HepG2 (cell line): Measurements from ENCODE around the gene ALDH1A2. TPM values are rescaled to one million over a fixed set of nuclear protein-coding genes. Genes with fewer than 3 reads are reported as not detected.

Experiments
- EEA1 ChIP-seq: sonication (generic); formaldehyde crosslinking; IDR thresholded peaks from 2 replicates; pipeline ENCODE4 v1.5.1; 2020; ENCODE audit warnings: mild to moderate bottlenecking, missing genetic modification reagents, borderline replicate concordance
- HNRNPLL ChIP-seq: fragments of 200-400 bp; formaldehyde crosslinking; IDR thresholded peaks from 2 replicates; pipeline ENCODE4 v1.6.1; 2017; ENCODE audit warnings: mild to moderate bottlenecking, low read depth, low read length; ENCODE audit not compliant: poor library complexity, severe bottlenecking
- JDP2 ChIP-seq: sonication (generic); formaldehyde crosslinking; IDR thresholded peaks from 2 replicates; pipeline ENCODE4 v1.8.1; 2022; ENCODE audit warnings: missing genetic modification reagents, borderline replicate concordance
- MTA3 ChIP-seq: sonication (generic); formaldehyde crosslinking; IDR thresholded peaks from 2 replicates; pipeline ENCODE4 v1.4.0; 2020; ENCODE audit warnings: missing genetic modification reagents
- MTF2 ChIP-seq: sonication (generic); formaldehyde crosslinking; IDR thresholded peaks from 2 replicates; pipeline ENCODE4 v1.5.0; 2020; ENCODE audit warnings: missing genetic modification reagents, borderline replicate concordance
- MXD4 ChIP-seq: IDR thresholded peaks from 2 replicates; pipeline ENCODE4 v1.6.1; 2016; ENCODE audit warnings: mild to moderate bottlenecking, missing biosample characterization, missing genetic modification reagents
- NFE2L2 ChIP-seq: fragments of 150-350 bp; IDR thresholded peaks from 2 replicates; pipeline ENCODE4 v1.6.1; 2014; ENCODE audit warnings: low read length
- NPAS2 ChIP-seq: sonication (generic); formaldehyde crosslinking; IDR thresholded peaks from 2 replicates; pipeline ENCODE4 v1.8.0; 2022; ENCODE audit warnings: mild to moderate bottlenecking, missing genetic modification reagents, borderline replicate concordance
- TEF ChIP-seq: sonication (generic); formaldehyde crosslinking; IDR thresholded peaks from 2 replicates; pipeline ENCODE4 v1.5.0; 2020; ENCODE audit warnings: missing genetic modification reagents
- ZNF260 ChIP-seq: sonication (generic); formaldehyde crosslinking; IDR thresholded peaks from 2 replicates; pipeline ENCODE4 v1.4.0; 2020; ENCODE audit warnings: missing genetic modification reagents, low read depth, mild to moderate bottlenecking, borderline replicate concordance
- ZNF296 ChIP-seq: sonication (generic); formaldehyde crosslinking; conservative IDR thresholded peaks from 2 replicates; pipeline ENCODE4 v1.5.0; 2020; ENCODE audit warnings: mild to moderate bottlenecking, missing genetic modification reagents
- ZNF547 ChIP-seq: sonication (generic); formaldehyde crosslinking; IDR thresholded peaks from 2 replicates; pipeline ENCODE4 v1.5.1; 2020; ENCODE audit warnings: mild to moderate bottlenecking, missing genetic modification reagents
- ZNF782 ChIP-seq: sonication (generic); formaldehyde crosslinking; IDR thresholded peaks from 2 replicates; pipeline ENCODE4 v1.4.0; 2020; ENCODE audit warnings: missing genetic modification reagents, mild to moderate bottlenecking, borderline replicate concordance
- ZNF816 ChIP-seq: sonication (generic); formaldehyde crosslinking; IDR thresholded peaks from 2 replicates; pipeline ENCODE4 v1.8.0; 2022; ENCODE audit warnings: missing genetic modification reagents, mild to moderate bottlenecking, borderline replicate concordance
- polyA plus RNA-seq, 8 experiments: library from polyadenylated mRNA; depleted of rRNA in 3 of 8; stranded (reverse) in 7 of 8; unstranded in 1 of 8; fragments of >200 nt; fragmentation: Illumina TruSeq in 4 of 8; extraction: Trizol in 4 of 8; gene quantifications; 2 replicates each; pipeline versions ENCODE4 v1.2.1 to v1.2.3, GENCODE V29; 2011 to 2016; ENCODE audit warnings: low read depth in 4 of 8, missing spikeins in 1 of 8, mixed read lengths in 1 of 8; ENCODE audit not compliant: insufficient read depth in 1 of 8
- total RNA-seq, 5 experiments: library from RNA; depleted of rRNA; stranded (reverse); fragments of >200 nt; fragmentation: Illumina TruSeq; extraction: Trizol; gene quantifications; 2 replicates each; pipeline ENCODE4 v1.2.3, GENCODE V29; 2016; ENCODE audit warnings: low read depth in 1 of 5
- TF ChIP-seq, protein P1 (sequence below): sonication (generic); formaldehyde crosslinking; IDR thresholded peaks from 2 replicates; pipeline ENCODE4 v1.4.0; 2020; ENCODE audit warnings: missing genetic modification reagents, borderline replicate concordance

Gene ALDH1A2
- total and polyA plus RNA-seq, 2 of the 13 experiments (the other 11 are each of a cell fraction or from before 2014, with no cell fraction given): 0.64 to 0.90 TPM

DNA sequence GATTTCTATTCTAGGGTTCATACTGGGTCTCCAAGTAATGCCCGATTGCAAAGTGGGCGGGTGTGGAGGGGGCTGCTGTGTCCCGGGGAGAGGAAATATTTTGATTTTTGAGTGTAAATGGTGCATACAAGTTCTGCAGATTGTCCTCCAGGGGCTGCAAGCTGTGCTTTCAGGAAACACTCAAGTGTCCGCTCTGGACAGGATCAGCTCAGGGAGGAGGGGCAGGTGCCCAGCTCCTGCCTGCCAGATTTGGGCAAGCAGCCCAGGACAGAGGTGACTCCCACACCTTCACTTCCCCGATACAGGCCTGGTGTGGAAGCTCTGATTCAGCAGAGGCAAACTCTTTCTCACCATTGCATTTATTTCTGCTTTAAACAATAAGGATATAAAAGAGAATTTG lies 142.7 kb downstream of the ALDH1A2 start (continued):
- TF ChIP-seq, protein P1, sequence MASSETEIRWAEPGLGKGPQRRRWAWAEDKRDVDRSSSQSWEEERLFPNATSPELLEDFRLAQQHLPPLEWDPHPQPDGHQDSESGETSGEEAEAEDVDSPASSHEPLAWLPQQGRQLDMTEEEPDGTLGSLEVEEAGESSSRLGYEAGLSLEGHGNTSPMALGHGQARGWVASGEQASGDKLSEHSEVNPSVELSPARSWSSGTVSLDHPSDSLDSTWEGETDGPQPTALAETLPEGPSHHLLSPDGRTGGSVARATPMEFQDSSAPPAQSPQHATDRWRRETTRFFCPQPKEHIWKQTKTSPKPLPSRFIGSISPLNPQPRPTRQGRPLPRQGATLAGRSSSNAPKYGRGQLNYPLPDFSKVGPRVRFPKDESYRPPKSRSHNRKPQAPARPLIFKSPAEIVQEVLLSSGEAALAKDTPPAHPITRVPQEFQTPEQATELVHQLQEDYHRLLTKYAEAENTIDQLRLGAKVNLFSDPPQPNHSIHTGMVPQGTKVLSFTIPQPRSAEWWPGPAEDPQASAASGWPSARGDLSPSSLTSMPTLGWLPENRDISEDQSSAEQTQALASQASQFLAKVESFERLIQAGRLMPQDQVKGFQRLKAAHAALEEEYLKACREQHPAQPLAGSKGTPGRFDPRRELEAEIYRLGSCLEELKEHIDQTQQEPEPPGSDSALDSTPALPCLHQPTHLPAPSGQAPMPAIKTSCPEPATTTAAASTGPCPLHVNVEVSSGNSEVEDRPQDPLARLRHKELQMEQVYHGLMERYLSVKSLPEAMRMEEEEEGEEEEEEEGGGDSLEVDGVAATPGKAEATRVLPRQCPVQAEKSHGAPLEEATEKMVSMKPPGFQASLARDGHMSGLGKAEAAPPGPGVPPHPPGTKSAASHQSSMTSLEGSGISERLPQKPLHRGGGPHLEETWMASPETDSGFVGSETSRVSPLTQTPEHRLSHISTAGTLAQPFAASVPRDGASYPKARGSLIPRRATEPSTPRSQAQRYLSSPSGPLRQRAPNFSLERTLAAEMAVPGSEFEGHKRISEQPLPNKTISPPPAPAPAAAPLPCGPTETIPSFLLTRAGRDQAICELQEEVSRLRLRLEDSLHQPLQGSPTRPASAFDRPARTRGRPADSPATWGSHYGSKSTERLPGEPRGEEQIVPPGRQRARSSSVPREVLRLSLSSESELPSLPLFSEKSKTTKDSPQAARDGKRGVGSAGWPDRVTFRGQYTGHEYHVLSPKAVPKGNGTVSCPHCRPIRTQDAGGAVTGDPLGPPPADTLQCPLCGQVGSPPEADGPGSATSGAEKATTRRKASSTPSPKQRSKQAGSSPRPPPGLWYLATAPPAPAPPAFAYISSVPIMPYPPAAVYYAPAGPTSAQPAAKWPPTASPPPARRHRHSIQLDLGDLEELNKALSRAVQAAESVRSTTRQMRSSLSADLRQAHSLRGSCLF (CRISPR knock-in tag): no peak
- TF ChIP-seq TEF (CRISPR knock-in tag) (no peak), ZNF782 (CRISPR knock-in tag) (no peak), ZNF260 (CRISPR knock-in tag) (no peak), HNRNPLL (no peak), ZNF816 (CRISPR knock-in tag) (no peak), MTF2 (no peak), EEA1 (no peak), ZNF296 (no peak), ZNF547 (no peak), NFE2L2 (no peak), JDP2 (no peak), NPAS2 (CRISPR knock-in tag) (no peak), MXD4 (CRISPR knock-in tag) (no peak), MTA3 (no peak)
